Astrocyte (in vitro differentiated cells and primary cell): ENCODE results near the gene IFITM2. TPM values are rescaled to one million over a fixed set of nuclear protein-coding genes. Genes with fewer than 3 reads are reported as not detected.

Experiments
- DNase-seq: peaks from one replicate; pipeline ENCODE4 v3.0.0-alpha.2; 2010; ENCODE audit warnings: low read depth
- FAIRE-seq: peaks from 2 replicates; lab custom pipeline; 2011; peaks lifted over from hg19 to GRCh38; lab: Jason Lieb, UNC
- H2AFZ ChIP-seq: 2 replicates; pipeline ENCODE4 v1.6.0; 2012; ENCODE audit warnings: low read depth, low read length, inconsistent platforms
- H3K27ac ChIP-seq: 2 replicates; pipeline ENCODE4 v1.5.1; 2011; ENCODE audit warnings: low read depth, low read length, inconsistent platforms
- H3K27me3 ChIP-seq: 2 replicates; pipeline ENCODE4 v1.6.0; 2011; ENCODE audit warnings: low read length, inconsistent platforms; ENCODE audit not compliant: insufficient read depth
- H3K36me3 ChIP-seq: 2 replicates; pipeline ENCODE4 v1.5.1; 2011; ENCODE audit warnings: low read length, inconsistent platforms; ENCODE audit not compliant: insufficient read depth
- H3K4me1 ChIP-seq: 2 replicates; pipeline ENCODE4 v1.5.1; 2011; ENCODE audit warnings: low read length, inconsistent platforms; ENCODE audit not compliant: insufficient read depth
- H3K4me2 ChIP-seq: 2 replicates; pipeline ENCODE4 v1.6.0; 2012; ENCODE audit warnings: low read length, inconsistent platforms
- H3K4me3 ChIP-seq: 2 replicates; pipeline ENCODE4 v1.5.1; 2011; ENCODE audit warnings: low read depth, mild to moderate bottlenecking, low read length, inconsistent platforms; ENCODE audit not compliant: insufficient read depth
- H3K79me2 ChIP-seq: 2 replicates; pipeline ENCODE4 v1.6.0; 2012; ENCODE audit warnings: mild to moderate bottlenecking, low read length, inconsistent platforms; ENCODE audit not compliant: insufficient read depth
- H3K9ac ChIP-seq: 2 replicates; pipeline ENCODE4 v1.6.0; 2012; ENCODE audit warnings: mild to moderate bottlenecking, low read length, inconsistent platforms
- H3K9me3 ChIP-seq: 2 replicates; pipeline ENCODE4 v1.5.1; 2012; ENCODE audit warnings: low read depth, mild to moderate bottlenecking, low read length, inconsistent platforms; ENCODE audit not compliant: insufficient read depth
- H4K20me1 ChIP-seq: 2 replicates; pipeline ENCODE4 v1.6.0; 2012; ENCODE audit warnings: low read length, inconsistent platforms; ENCODE audit not compliant: insufficient read depth
- H3K27ac Mint-ChIP-seq: one replicate; pipeline ENCODE4 v1.8.0; 2021; ENCODE audit warnings: mild to moderate bottlenecking, mixed read lengths; ENCODE audit not compliant: unreplicated experiment
- H3K27me3 Mint-ChIP-seq: one replicate; pipeline ENCODE4 v1.8.0; 2021; ENCODE audit warnings: low read depth, mixed read lengths; ENCODE audit not compliant: unreplicated experiment
- H3K36me3 Mint-ChIP-seq: one replicate; pipeline ENCODE4 v1.8.0; 2021; ENCODE audit warnings: low read depth, mixed read lengths; ENCODE audit not compliant: unreplicated experiment
- H3K4me1 Mint-ChIP-seq: one replicate; pipeline ENCODE4 v1.8.0; 2021; ENCODE audit warnings: low read depth, mixed read lengths; ENCODE audit not compliant: unreplicated experiment
- H3K4me3 Mint-ChIP-seq: one replicate; pipeline ENCODE4 v1.8.0; 2021; ENCODE audit warnings: mild to moderate bottlenecking, moderate library complexity, mixed read lengths; ENCODE audit not compliant: unreplicated experiment
- H3K9me3 Mint-ChIP-seq: one replicate; pipeline ENCODE4 v1.8.0; 2021; ENCODE audit warnings: mild to moderate bottlenecking, mixed read lengths; ENCODE audit not compliant: unreplicated experiment
- EZH2 ChIP-seq: IDR thresholded peaks from 2 replicates; pipeline ENCODE4 v1.6.1; 2012; ENCODE audit warnings: mild to moderate bottlenecking, low read length, inconsistent platforms; ENCODE audit not compliant: insufficient read depth
- total RNA-seq: library from RNA; stranded (reverse); gene quantifications from 2 replicates; pipeline ENCODE4 v1.2.1, GENCODE V29; 2021
- TF ChIP-seq, protein P1 (sequence below): IDR thresholded peaks from 2 replicates; pipeline ENCODE4 v1.5.1; 2011; ENCODE audit warnings: low read depth, mild to moderate bottlenecking, inconsistent platforms, low read length, moderate library complexity; ENCODE audit not compliant: insufficient read depth

Gene IFITM2
- total RNA-seq, 1 donor from 2014 or later = 474 TPM

DNA sequence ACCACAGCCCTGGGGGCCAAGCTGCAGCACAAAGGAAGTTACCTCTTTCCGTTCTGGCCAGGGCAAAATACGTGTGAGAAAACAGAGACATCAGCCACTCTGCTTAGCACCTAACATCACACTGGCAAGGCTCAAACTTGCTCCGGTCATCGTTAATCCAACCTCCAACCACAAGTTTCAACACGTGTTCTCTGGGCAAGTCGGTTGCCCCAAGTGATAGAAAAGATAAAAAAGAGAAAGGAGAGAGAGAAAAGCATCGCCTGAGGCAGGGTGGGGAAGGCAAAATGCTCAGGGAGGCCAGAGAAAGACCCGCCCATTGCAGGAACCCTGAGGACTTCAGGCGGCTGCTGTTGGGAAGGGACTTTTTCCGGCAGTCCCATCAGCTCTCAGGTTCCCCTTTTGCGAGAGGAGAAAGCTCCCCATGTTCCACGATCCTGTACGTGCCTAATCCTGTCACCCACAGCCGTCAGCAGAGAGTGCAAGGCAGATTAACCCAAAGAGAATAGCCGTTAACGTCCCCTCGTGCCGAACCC, 43.2 kb downstream of the IFITM2 start:
- Histone ChIP-seq H3K27me3 (no peaks in the 10 kb centered on the region), H3K27ac (no peak overlapping the region), H4K20me1 (no peaks in the 10 kb centered on the region), H3K9ac (no peak overlapping the region), H2AFZ (peak overlapping the region; percentile 11), H3K4me1 (peaks cover 10% of the 10 kb centered on the region), H3K4me3 (no peak overlapping the region), H3K9me3 (no peaks in the 10 kb centered on the region), H3K79me2 (no peaks in the 10 kb centered on the region), H3K4me2 (no peak overlapping the region), H3K36me3 (no peaks in the 10 kb centered on the region)
- TF ChIP-seq EZH2 = no peak
- TF ChIP-seq, protein P1, sequence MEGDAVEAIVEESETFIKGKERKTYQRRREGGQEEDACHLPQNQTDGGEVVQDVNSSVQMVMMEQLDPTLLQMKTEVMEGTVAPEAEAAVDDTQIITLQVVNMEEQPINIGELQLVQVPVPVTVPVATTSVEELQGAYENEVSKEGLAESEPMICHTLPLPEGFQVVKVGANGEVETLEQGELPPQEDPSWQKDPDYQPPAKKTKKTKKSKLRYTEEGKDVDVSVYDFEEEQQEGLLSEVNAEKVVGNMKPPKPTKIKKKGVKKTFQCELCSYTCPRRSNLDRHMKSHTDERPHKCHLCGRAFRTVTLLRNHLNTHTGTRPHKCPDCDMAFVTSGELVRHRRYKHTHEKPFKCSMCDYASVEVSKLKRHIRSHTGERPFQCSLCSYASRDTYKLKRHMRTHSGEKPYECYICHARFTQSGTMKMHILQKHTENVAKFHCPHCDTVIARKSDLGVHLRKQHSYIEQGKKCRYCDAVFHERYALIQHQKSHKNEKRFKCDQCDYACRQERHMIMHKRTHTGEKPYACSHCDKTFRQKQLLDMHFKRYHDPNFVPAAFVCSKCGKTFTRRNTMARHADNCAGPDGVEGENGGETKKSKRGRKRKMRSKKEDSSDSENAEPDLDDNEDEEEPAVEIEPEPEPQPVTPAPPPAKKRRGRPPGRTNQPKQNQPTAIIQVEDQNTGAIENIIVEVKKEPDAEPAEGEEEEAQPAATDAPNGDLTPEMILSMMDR = no peak
- Mint-ChIP-seq H3K4me3 (no peak overlapping the region), H3K27me3 (peaks cover 9% of the 10 kb centered on the region), H3K27ac (peak overlapping the region; percentile 42), H3K36me3 (no peaks in the 10 kb centered on the region), H3K9me3 (no peaks in the 10 kb centered on the region), H3K4me1 (peaks cover 7% of the 10 kb centered on the region)
- FAIRE-seq (no peak), DNase-seq (no peak)

- Mint-ChIP-seq H3K36me3 (no peaks in the 10 kb centered on the region), H3K27me3 (peaks cover 7% of the 10 kb centered on the region), H3K4me3 (peak overlapping the region; percentile 64), H3K9me3 (no peaks in the 10 kb centered on the region), H3K4me1 (peaks cover 7% of the 10 kb centered on the region), H3K27ac (no peak overlapping the region)
- Histone ChIP-seq H3K9me3 (no peaks in the 10 kb centered on the region), H3K36me3 (no peaks in the 10 kb centered on the region), H3K27me3 (no peaks in the 10 kb centered on the region), H3K4me1 (peaks cover 10% of the 10 kb centered on the region), H3K9ac (no peak overlapping the region), H2AFZ (no peak overlapping the region), H3K79me2 (no peaks in the 10 kb centered on the region), H4K20me1 (no peaks in the 10 kb centered on the region), H3K4me2 (no peak overlapping the region), H3K4me3 (no peak overlapping the region), H3K27ac (no peak overlapping the region)
- TF ChIP-seq, protein P1 = no peak
- TF ChIP-seq EZH2 = no peak
- DNase-seq = no peak
- FAIRE-seq = no peak
Measured at GRCh38 chr11:351411-351810, 43.8 kb downstream of the IFITM2 start.

GRCh38 chr11:352456-353031, 44.9 kb downstream of the IFITM2 start:
- H2AFZ ChIP-seq = no peak overlapping the region
- no peak overlapping the region for H3K27ac Mint-ChIP-seq

More at GRCh38 chr11:352456-353031, 44.9 kb downstream of the IFITM2 start:
- no peak overlapping the region for H3K4me3 Mint-ChIP-seq
- Histone ChIP-seq H3K27me3 (no peaks in the 10 kb centered on the region), H3K27ac (no peak overlapping the region), H3K79me2 (no peaks in the 10 kb centered on the region), H3K9ac (no peak overlapping the region), H3K4me1 (peaks cover 10% of the 10 kb centered on the region), H3K4me2 (no peak overlapping the region), H3K9me3 (peaks cover 2% of the 10 kb centered on the region), H4K20me1 (no peaks in the 10 kb centered on the region), H3K36me3 (no peaks in the 10 kb centered on the region), H3K4me3 (no peak overlapping the region)
- peaks cover 7% of the 10 kb centered on the region for H3K4me1 Mint-ChIP-seq
- DNase-seq = no peak
- no peaks in the 10 kb centered on the region for H3K36me3 Mint-ChIP-seq
- TF ChIP-seq, protein P1 = no peak
- TF ChIP-seq EZH2 = no peak
- H3K27me3 Mint-ChIP-seq = peaks cover 7% of the 10 kb centered on the region
- no peaks in the 10 kb centered on the region for H3K9me3 Mint-ChIP-seq
- FAIRE-seq = no peak
